Endothelial cell of umbilical vein (primary cell): ENCODE results near the gene SLC22A7. TPM values are rescaled to one million over a fixed set of nuclear protein-coding genes. Genes with fewer than 3 reads are reported as not detected.

ENCODE experiments used
- BruUV-seq: library from RNA; stranded (reverse); fragments of 400-500 nt; replicated peaks from 2 replicates; lab custom pipeline; 2021; lab: Mats Ljungman, UMichigan
- CTCF ChIA-PET: fragments of 300-600, 350-600 bp; sonication (Branson Sonifier 250); formaldehyde crosslinking; loops from one replicate; lab custom pipeline; 2021; ENCODE audit warnings: antibody characterized with exemption, inconsistent platforms; lab: Charles Lee
- POLR2A ChIA-PET: fragments of 300-600, 350-600 bp; sonication (Branson Sonifier 250); formaldehyde crosslinking; loops from one replicate; lab custom pipeline; 2021; ENCODE audit warnings: antibody characterized with exemption, inconsistent platforms; lab: Charles Lee
- DNase-seq: peaks from one replicate; pipeline ENCODE4 v3.0.0-alpha.2; 2011; ENCODE audit warnings: low read depth, low spot score
- FAIRE-seq: peaks from 2 replicates; lab custom pipeline; 2011; peaks lifted over from hg19 to GRCh38; lab: Jason Lieb, UNC
- H2AFZ ChIP-seq: 2 replicates; pipeline ENCODE4 v1.6.0; 2012; ENCODE audit warnings: low read depth, low read length, control low read depth, inconsistent platforms
- H3K27ac ChIP-seq: 2 replicates; pipeline ENCODE4 v1.5.1; 2011; ENCODE audit warnings: low read depth, mild to moderate bottlenecking, control low read depth, low read length, moderate library complexity; ENCODE audit not compliant: insufficient read depth
- H3K27me3 ChIP-seq, 2 experiments: 2 replicates each; pipeline versions ENCODE4 v1.6.0 to v1.6.1; 2011; ENCODE audit warnings: low read length in 2 of 2, mixed read lengths in 1 of 2; ENCODE audit not compliant: control insufficient read depth in 2 of 2, insufficient read depth in 2 of 2
- H3K36me3 ChIP-seq, 2 experiments: 2 replicates in 1 of 2; 3 replicates in 1 of 2; pipeline ENCODE4 v1.5.1; 2011; ENCODE audit warnings: low read length in 2 of 2, mild to moderate bottlenecking in 1 of 2, moderate library complexity in 1 of 2; ENCODE audit not compliant: control insufficient read depth in 2 of 2, insufficient read depth in 2 of 2; ENCODE audit errors: extremely low read depth in 1 of 2
- H3K4me1 ChIP-seq: 3 replicates; pipeline ENCODE4 v1.5.1; 2011; ENCODE audit warnings: mild to moderate bottlenecking, low read length; ENCODE audit not compliant: control insufficient read depth, insufficient read depth; ENCODE audit errors: extremely low read depth
- H3K4me2 ChIP-seq: 2 replicates; pipeline ENCODE4 v1.6.1; 2011; ENCODE audit warnings: low read length, control low read depth, mixed read lengths; ENCODE audit not compliant: insufficient read depth
- H3K4me3 ChIP-seq, 3 experiments: fragments of 200-600 bp in 1 of 3; sonication (generic), shearing (Covaris generic) in 1 of 3; replicated peaks in 1 of 3; 2 replicates each; pipeline ENCODE4 v1.5.1; 2011 to 2016; ENCODE audit warnings: control low read depth in 3 of 3, low read length in 3 of 3, mild to moderate bottlenecking in 2 of 3, inconsistent platforms in 1 of 3, low read depth in 1 of 3, moderate library complexity in 1 of 3; ENCODE audit not compliant: insufficient read depth in 1 of 3
- H3K79me2 ChIP-seq: 2 replicates; pipeline ENCODE4 v1.6.0; 2012; ENCODE audit warnings: low read length, inconsistent platforms; ENCODE audit not compliant: control insufficient read depth, insufficient read depth
- H3K9ac ChIP-seq: replicated peaks from 2 replicates; pipeline ENCODE3; 2011; ENCODE audit warnings: low read length, control low read depth; ENCODE audit not compliant: insufficient read depth; ENCODE audit errors: extremely low read depth
- H3K9me1 ChIP-seq: replicated peaks from 3 replicates; pipeline ENCODE4 v1.6.0; 2011; ENCODE audit warnings: mild to moderate bottlenecking, low read length; ENCODE audit not compliant: control insufficient read depth, insufficient read depth; ENCODE audit errors: extremely low read depth
- H3K9me3 ChIP-seq: replicated peaks from 2 replicates; pipeline ENCODE4 v1.5.1; 2012; ENCODE audit warnings: low read length, inconsistent platforms; ENCODE audit not compliant: control insufficient read depth, insufficient read depth
- H4K20me1 ChIP-seq: replicated peaks from 2 replicates; pipeline ENCODE3; 2011; ENCODE audit warnings: mild to moderate bottlenecking, low read length; ENCODE audit not compliant: control insufficient read depth, insufficient read depth; ENCODE audit errors: extremely low read depth
- CTCF ChIP-seq, 2 donors: IDR thresholded peaks; 1 replicate in 1 of 2; 2 replicates in 1 of 2; pipeline ENCODE4 v1.5.1; 2011; ENCODE audit warnings: low read length in 2 of 2, mild to moderate bottlenecking in 2 of 2, moderate library complexity in 2 of 2, control low read depth in 1 of 2, inconsistent platforms in 1 of 2, low read depth in 1 of 2; ENCODE audit not compliant: insufficient read depth in 1 of 2; ENCODE audit errors: extremely low read depth in 1 of 2
- EZH2 ChIP-seq: IDR thresholded peaks from 2 replicates; pipeline ENCODE4 v1.6.1; 2012; ENCODE audit warnings: borderline replicate concordance, low read depth, mild to moderate bottlenecking, moderate library complexity, low read length, inconsistent platforms; ENCODE audit not compliant: severe bottlenecking
- FOS ChIP-seq: IDR thresholded peaks from 2 replicates; pipeline ENCODE4 v1.6.1; 2011; ENCODE audit warnings: mild to moderate bottlenecking, low read length, moderate library complexity, borderline replicate concordance; ENCODE audit not compliant: insufficient read depth
- GATA2 ChIP-seq: IDR thresholded peaks from 2 replicates; pipeline ENCODE4 v1.7.0; 2011; ENCODE audit warnings: low read depth, mild to moderate bottlenecking, moderate library complexity, mixed read lengths, low read length; ENCODE audit not compliant: insufficient read length, insufficient read depth
- JUN ChIP-seq: IDR thresholded peaks from 2 replicates; pipeline ENCODE4 v1.6.1; 2011; ENCODE audit warnings: borderline replicate concordance, low read depth; ENCODE audit not compliant: insufficient read length, insufficient read depth
- MAX ChIP-seq: IDR thresholded peaks from 2 replicates; pipeline ENCODE4 v1.6.1; 2011; ENCODE audit not compliant: insufficient read depth, insufficient read length
- MYC ChIP-seq: IDR thresholded peaks from one replicate; pipeline ENCODE4 v1.6.1; 2011; ENCODE audit warnings: mild to moderate bottlenecking, low read depth, low read length
- POLR2A ChIP-seq: IDR thresholded peaks from 2 replicates; pipeline ENCODE4 v1.6.1; 2012; ENCODE audit warnings: low read depth, mild to moderate bottlenecking, control low read depth, low read length
- POLR2AphosphoS5 ChIP-seq: IDR thresholded peaks from 2 replicates; pipeline ENCODE4 v1.6.1; 2012; ENCODE audit warnings: low read depth, mild to moderate bottlenecking, control low read depth, low read length, moderate library complexity; ENCODE audit not compliant: insufficient read depth
- dilution Hi-C: fragments of 300-500 bp; cut with MboI; formaldehyde crosslinking; loops from one replicate; pipeline ENCODE4 v1.15.0; 2019; ENCODE audit warnings: low sequenced_read_pairs; ENCODE audit not compliant: extremely low pct_ligation_motif_present
- intact Hi-C: fragments of 100-400 bp; cut with micrococcal nuclease; formaldehyde crosslinking; loops from one replicate; pipeline ENCODE4 v1.10.0; 2022
- polyA plus RNA-seq, 4 experiments: library from polyadenylated mRNA; depleted of rRNA in 3 of 4; stranded (reverse) in 3 of 4; unstranded in 1 of 4; fragments of >200 nt; gene quantifications; 2 replicates each; pipeline versions ENCODE4 v1.2.1 to v1.2.3, GENCODE V29; 2011 to 2012; ENCODE audit warnings: missing spikeins in 1 of 4
- total RNA-seq: library from RNA; stranded (reverse); gene quantifications from 2 replicates; pipeline ENCODE4 v1.2.3, GENCODE V29; 2021

The SLC22A7 gene
- total and polyA plus RNA-seq, 2 donors (not counting 3 experiments of a cell fraction or from before 2014, with no cell fraction given) = not detected

- no peak overlapping the region for H3K27ac ChIP-seq
- TF ChIP-seq MYC = no peak
- TF ChIP-seq POLR2A = no peak
- no peak for TF ChIP-seq GATA2
- TF ChIP-seq FOS = no peak
- no peak for TF ChIP-seq CTCF (IDR thresholded peaks at IDR 0.05; ENCODE audit: extremely low read depth in 1 of 2, insufficient read depth in 1 of 2, low read depth in 1 of 2, low read length in 2 of 2)
- TF ChIP-seq JUN = no peak
- no peak for TF ChIP-seq EZH2
- no peak for TF ChIP-seq POLR2AphosphoS5
- no peak for TF ChIP-seq MAX
- H3K4me3 ChIP-seq = no peak overlapping the region
- H3K4me2 ChIP-seq = no peak overlapping the region
- ChIA-PET POLR2A (no interaction called here), CTCF (interaction anchor here (0.6 kb wide), 1 partner anchor 156 kb away, joined by 3 read pairs; no protein-coding TSS in a partner anchor)
- H3K36me3 ChIP-seq = peaks cover 5 to 6% of the 10 kb centered on the region in 2 experiments
- DNase-seq (no peak), FAIRE-seq (no peak)
- no peaks in the 10 kb centered on the region for H3K27me3 ChIP-seq
- H2AFZ ChIP-seq = no peak overlapping the region
- H3K9me1 ChIP-seq = no peaks in the 10 kb centered on the region
- H3K9ac ChIP-seq = no peak overlapping the region
- BruUV-seq = no TSS peak
- intact Hi-C loops (no loop called here), dilution Hi-C loops (no loop called here)
- no peaks in the 10 kb centered on the region for H3K9me3 ChIP-seq
- H3K79me2 ChIP-seq = no peaks in the 10 kb centered on the region
- no peaks in the 10 kb centered on the region for H4K20me1 ChIP-seq
- H3K4me1 ChIP-seq = no peaks in the 10 kb centered on the region
Observed at GRCh38 chr6:43347021-43347420, 49.0 kb downstream of the SLC22A7 start.
